ENCODE results near the gene CMSS1.

GRCh38 chr3:99925584-99926230 lies 108.0 kb downstream of the CMSS1 start:
- TF ChIP-seq, protein P1, sequence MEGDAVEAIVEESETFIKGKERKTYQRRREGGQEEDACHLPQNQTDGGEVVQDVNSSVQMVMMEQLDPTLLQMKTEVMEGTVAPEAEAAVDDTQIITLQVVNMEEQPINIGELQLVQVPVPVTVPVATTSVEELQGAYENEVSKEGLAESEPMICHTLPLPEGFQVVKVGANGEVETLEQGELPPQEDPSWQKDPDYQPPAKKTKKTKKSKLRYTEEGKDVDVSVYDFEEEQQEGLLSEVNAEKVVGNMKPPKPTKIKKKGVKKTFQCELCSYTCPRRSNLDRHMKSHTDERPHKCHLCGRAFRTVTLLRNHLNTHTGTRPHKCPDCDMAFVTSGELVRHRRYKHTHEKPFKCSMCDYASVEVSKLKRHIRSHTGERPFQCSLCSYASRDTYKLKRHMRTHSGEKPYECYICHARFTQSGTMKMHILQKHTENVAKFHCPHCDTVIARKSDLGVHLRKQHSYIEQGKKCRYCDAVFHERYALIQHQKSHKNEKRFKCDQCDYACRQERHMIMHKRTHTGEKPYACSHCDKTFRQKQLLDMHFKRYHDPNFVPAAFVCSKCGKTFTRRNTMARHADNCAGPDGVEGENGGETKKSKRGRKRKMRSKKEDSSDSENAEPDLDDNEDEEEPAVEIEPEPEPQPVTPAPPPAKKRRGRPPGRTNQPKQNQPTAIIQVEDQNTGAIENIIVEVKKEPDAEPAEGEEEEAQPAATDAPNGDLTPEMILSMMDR (IDR thresholded peaks at IDR 0.05), result no peak
- TF ChIP-seq POLR2A (IDR thresholded peaks at IDR 0.05), result no peak
